Kidney tubule cell (primary cell): Measurements from ENCODE around the gene GAPVD1.
A peak's percentile ranks its signal among the peaks of the same experiment; 100 is the strongest.

Source experiments
- DNase-seq: peaks from one replicate; pipeline ENCODE4 v3.0.0-alpha.2; 2018; ENCODE audit warnings: low spot score

The GAPVD1 gene

GRCh38 chr9:125405938-125406809, 144.5 kb downstream of the GAPVD1 start:
- DNase-seq: peak; percentile 75

GRCh38 chr9:125406810-125407087, 145.1 kb downstream of the GAPVD1 start:
- no peak for DNase-seq

- DNase-seq: no peak
These were observed 145.9 kb downstream of the GAPVD1 start for GRCh38 chr9:125407432-125407973.

- DNase-seq: peak; percentile 72
These were observed 146.6 kb downstream of the GAPVD1 start for GRCh38 chr9:125407974-125408900.

- DNase-seq: no peak
These were observed 147.6 kb downstream of the GAPVD1 start for GRCh38 chr9:125409217-125409636.

GRCh38 chr9:125409637-125410521, 148.3 kb downstream of the GAPVD1 start:
- DNase-seq: peak; percentile 43

- DNase-seq: no peak
These were observed 148.9 kb downstream of the GAPVD1 start for GRCh38 chr9:125410522-125410894.

GRCh38 chr9:125411171-125411756, 149.6 kb downstream of the GAPVD1 start:
- no peak for DNase-seq

- no peak for DNase-seq
These were observed 150.5 kb downstream of the GAPVD1 start for GRCh38 chr9:125412166-125412565.

GRCh38 chr9:125413579-125413978, 152.0 kb downstream of the GAPVD1 start:
- no peak for DNase-seq

GRCh38 chr9:125415583-125416460, 154.2 kb downstream of the GAPVD1 start:
- no peak for DNase-seq

- DNase-seq: no peak
These were observed 154.9 kb downstream of the GAPVD1 start for GRCh38 chr9:125416517-125416916.
